SK-N-SH (cell line): ENCODE measurements around the gene PROKR1.

Experiments used
- EP300 ChIP-seq, 2 experiments: IDR thresholded peaks; 2 replicates each; pipeline versions ENCODE4 v1.4.0 to v1.6.1; 2012; ENCODE audit warnings: borderline replicate concordance in 1 of 2, low read depth in 1 of 2, low read length in 1 of 2
- GABPA ChIP-seq: IDR thresholded peaks from 2 replicates; pipeline ENCODE4 v1.4.0; 2012; ENCODE audit warnings: low read depth, mild to moderate bottlenecking
- RFX5 ChIP-seq: IDR thresholded peaks from 2 replicates; pipeline ENCODE4 v1.6.1; 2012; ENCODE audit warnings: mild to moderate bottlenecking, improper control_type of control experiment, low read length
- TAF1 ChIP-seq: IDR thresholded peaks from 2 replicates; pipeline ENCODE4 v1.6.1; 2012; ENCODE audit warnings: low read depth, mild to moderate bottlenecking, low read length, moderate library complexity, borderline replicate concordance
- TEAD4 ChIP-seq: IDR thresholded peaks from 2 replicates; pipeline ENCODE4 v1.4.0; 2012; ENCODE audit warnings: mild to moderate bottlenecking, borderline replicate concordance; ENCODE audit not compliant: insufficient read depth
- TF ChIP-seq, protein P1 (sequence below): fragments of 200-600 bp; sonication (generic); IDR thresholded peaks from 2 replicates; pipeline ENCODE4 v1.6.1; 2017; ENCODE audit warnings: antibody characterized with exemption, mild to moderate bottlenecking, moderate library complexity
- TF ChIP-seq, protein P2 (sequence below): IDR thresholded peaks from 2 replicates; pipeline ENCODE4 v1.6.1; 2012; ENCODE audit warnings: mild to moderate bottlenecking, low read depth, low read length, moderate library complexity

DNA sequence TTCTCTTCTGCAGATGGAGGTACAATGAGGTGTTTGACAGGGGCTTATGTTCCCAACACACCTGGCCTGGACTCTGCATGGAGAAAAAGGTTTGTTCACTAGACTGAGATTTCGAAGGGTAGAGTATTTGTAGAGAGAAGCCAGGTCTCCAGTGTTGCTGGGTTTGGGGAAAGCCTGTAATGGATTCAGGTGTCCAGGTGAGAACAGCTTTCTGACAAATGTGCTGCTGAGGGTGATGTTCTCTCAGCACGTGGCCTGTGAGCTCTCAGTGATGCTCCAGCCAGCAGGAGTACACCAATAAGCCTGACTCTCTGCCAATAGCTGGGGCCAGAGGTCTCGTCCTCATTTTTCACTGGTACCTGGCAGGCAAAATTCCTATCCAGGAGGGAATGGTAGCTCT, 47.5 kb downstream of the PROKR1 start:
- TF ChIP-seq EP300 (IDR thresholded peaks at IDR 0.05; ENCODE audit: borderline replicate concordance in 1 of 2, low read depth in 1 of 2, low read length in 1 of 2) (no peak), RFX5 (no peak), TAF1 (no peak), TEAD4 (no peak), GABPA (no peak)
- TF ChIP-seq, protein P1, sequence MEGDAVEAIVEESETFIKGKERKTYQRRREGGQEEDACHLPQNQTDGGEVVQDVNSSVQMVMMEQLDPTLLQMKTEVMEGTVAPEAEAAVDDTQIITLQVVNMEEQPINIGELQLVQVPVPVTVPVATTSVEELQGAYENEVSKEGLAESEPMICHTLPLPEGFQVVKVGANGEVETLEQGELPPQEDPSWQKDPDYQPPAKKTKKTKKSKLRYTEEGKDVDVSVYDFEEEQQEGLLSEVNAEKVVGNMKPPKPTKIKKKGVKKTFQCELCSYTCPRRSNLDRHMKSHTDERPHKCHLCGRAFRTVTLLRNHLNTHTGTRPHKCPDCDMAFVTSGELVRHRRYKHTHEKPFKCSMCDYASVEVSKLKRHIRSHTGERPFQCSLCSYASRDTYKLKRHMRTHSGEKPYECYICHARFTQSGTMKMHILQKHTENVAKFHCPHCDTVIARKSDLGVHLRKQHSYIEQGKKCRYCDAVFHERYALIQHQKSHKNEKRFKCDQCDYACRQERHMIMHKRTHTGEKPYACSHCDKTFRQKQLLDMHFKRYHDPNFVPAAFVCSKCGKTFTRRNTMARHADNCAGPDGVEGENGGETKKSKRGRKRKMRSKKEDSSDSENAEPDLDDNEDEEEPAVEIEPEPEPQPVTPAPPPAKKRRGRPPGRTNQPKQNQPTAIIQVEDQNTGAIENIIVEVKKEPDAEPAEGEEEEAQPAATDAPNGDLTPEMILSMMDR, result no peak
- TF ChIP-seq, protein P2, sequence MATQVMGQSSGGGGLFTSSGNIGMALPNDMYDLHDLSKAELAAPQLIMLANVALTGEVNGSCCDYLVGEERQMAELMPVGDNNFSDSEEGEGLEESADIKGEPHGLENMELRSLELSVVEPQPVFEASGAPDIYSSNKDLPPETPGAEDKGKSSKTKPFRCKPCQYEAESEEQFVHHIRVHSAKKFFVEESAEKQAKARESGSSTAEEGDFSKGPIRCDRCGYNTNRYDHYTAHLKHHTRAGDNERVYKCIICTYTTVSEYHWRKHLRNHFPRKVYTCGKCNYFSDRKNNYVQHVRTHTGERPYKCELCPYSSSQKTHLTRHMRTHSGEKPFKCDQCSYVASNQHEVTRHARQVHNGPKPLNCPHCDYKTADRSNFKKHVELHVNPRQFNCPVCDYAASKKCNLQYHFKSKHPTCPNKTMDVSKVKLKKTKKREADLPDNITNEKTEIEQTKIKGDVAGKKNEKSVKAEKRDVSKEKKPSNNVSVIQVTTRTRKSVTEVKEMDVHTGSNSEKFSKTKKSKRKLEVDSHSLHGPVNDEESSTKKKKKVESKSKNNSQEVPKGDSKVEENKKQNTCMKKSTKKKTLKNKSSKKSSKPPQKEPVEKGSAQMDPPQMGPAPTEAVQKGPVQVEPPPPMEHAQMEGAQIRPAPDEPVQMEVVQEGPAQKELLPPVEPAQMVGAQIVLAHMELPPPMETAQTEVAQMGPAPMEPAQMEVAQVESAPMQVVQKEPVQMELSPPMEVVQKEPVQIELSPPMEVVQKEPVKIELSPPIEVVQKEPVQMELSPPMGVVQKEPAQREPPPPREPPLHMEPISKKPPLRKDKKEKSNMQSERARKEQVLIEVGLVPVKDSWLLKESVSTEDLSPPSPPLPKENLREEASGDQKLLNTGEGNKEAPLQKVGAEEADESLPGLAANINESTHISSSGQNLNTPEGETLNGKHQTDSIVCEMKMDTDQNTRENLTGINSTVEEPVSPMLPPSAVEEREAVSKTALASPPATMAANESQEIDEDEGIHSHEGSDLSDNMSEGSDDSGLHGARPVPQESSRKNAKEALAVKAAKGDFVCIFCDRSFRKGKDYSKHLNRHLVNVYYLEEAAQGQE, result no peak
